22Rv1 (cell line): ENCODE results near the gene ACAD9.

Experiments
- CTCF ChIP-seq: fragments of 450-650 bp; IDR thresholded peaks from 2 replicates; pipeline ENCODE4 v1.5.1; 2017; ENCODE audit warnings: mild to moderate bottlenecking
- ZFX ChIP-seq: fragments of 450-650 bp; IDR thresholded peaks from 2 replicates; pipeline ENCODE4 v1.6.1; 2017; ENCODE audit warnings: antibody characterized with exemption, borderline replicate concordance

GRCh38 chr3:128835096-128835495 is 44.3 kb upstream of the ACAD9 start:
- TF ChIP-seq CTCF: no peak
- TF ChIP-seq ZFX: no peak
